ENCODE results near the gene MMP2. TPM values are rescaled to one million over a fixed set of nuclear protein-coding genes. Genes with fewer than 3 reads are reported as not detected.

Gene MMP2
- total RNA-seq, 1 experiment from 2014 or later = 61.3 TPM

DNA sequence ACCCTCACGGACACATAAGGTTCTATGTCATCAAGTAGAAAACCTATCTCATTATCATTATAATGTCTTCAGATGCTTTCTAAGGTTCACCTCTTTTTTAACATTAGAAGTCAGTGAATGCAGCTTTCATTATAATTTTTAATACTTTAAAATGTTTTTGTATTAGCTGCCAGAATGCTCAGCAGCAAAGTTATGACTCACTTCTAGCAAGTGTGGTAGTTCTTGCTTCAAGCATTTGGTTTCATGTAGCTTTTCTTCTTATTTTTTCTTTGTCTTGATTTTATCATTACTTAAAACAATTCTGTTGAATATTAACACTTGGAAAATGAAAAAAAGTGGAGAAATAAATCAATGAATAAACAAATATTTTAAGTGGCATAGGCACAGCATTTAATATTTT, 53.2 kb downstream of the MMP2 start (continued):
- TF ChIP-seq, protein P1, sequence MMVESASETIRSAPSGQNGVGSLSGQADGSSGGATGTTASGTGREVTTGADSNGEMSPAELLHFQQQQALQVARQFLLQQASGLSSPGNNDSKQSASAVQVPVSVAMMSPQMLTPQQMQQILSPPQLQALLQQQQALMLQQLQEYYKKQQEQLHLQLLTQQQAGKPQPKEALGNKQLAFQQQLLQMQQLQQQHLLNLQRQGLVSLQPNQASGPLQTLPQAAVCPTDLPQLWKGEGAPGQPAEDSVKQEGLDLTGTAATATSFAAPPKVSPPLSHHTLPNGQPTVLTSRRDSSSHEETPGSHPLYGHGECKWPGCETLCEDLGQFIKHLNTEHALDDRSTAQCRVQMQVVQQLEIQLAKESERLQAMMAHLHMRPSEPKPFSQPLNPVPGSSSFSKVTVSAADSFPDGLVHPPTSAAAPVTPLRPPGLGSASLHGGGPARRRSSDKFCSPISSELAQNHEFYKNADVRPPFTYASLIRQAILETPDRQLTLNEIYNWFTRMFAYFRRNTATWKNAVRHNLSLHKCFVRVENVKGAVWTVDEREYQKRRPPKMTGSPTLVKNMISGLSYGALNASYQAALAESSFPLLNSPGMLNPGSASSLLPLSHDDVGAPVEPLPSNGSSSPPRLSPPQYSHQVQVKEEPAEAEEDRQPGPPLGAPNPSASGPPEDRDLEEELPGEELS (CRISPR knock-in tag; IDR thresholded peaks at IDR 0.05) = no peak
- TF ChIP-seq, protein P2, sequence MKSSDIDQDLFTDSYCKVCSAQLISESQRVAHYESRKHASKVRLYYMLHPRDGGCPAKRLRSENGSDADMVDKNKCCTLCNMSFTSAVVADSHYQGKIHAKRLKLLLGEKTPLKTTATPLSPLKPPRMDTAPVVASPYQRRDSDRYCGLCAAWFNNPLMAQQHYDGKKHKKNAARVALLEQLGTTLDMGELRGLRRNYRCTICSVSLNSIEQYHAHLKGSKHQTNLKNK (CRISPR knock-in tag; IDR thresholded peaks at IDR 0.05) = no peak
- TF ChIP-seq SMAD3 (CRISPR knock-in tag; IDR thresholded peaks at IDR 0.05; ENCODE audit: borderline replicate concordance) (no peak), GTF2I (CRISPR knock-in tag; conservative IDR thresholded peaks at IDR 0.05) (no peak)

DNA sequence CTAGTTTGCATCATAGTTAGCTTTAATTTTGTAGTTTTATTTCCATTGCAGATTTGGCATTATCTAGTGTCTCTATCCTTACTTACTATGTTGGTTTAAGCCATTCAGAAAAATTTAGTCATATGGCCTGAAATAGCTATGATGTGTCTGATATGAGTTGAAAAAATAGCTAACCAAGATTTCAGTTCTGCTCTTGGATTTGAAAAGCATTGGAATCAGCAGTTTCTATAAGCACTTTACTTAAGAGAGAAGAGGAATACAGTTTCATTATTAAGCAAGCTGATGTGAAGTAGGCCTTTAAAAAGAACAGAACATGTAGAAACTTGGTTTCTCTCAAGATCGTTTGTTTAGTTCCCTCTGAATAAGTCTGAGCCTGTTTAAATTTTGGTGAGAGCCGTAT, 55.8 kb downstream of the MMP2 start:
- CTCF ChIA-PET = interaction anchor here (3.7 kb wide), 1 partner anchor 70 kb away, joined by 19 read pairs; no protein-coding TSS in a partner anchor
- H3K27me3 Mint-ChIP-seq (ENCODE audit: low read depth) = no peaks in the 10 kb centered on the region
- ATAC-seq = no peak
- no peak overlapping the region for H3K4me3 Mint-ChIP-seq
- 0 out of 2 replicates have a peak, but pooled peaks cover 4% of the 10 kb centered on the region for H3K4me1 Mint-ChIP-seq
- no peaks in the 10 kb centered on the region for H3K9me3 Mint-ChIP-seq
- POLR2A ChIA-PET = no interaction called here
- H3K36me3 Mint-ChIP-seq = no peaks in the 10 kb centered on the region
- no peak overlapping the region for H3K27ac Mint-ChIP-seq
- no peak for DNase-seq (ENCODE audit: low spot score)
- no peak for TF ChIP-seq CBFB (CRISPR knock-in tag; IDR thresholded peaks at IDR 0.05; ENCODE audit: low read depth)
- TF ChIP-seq, protein P3, sequence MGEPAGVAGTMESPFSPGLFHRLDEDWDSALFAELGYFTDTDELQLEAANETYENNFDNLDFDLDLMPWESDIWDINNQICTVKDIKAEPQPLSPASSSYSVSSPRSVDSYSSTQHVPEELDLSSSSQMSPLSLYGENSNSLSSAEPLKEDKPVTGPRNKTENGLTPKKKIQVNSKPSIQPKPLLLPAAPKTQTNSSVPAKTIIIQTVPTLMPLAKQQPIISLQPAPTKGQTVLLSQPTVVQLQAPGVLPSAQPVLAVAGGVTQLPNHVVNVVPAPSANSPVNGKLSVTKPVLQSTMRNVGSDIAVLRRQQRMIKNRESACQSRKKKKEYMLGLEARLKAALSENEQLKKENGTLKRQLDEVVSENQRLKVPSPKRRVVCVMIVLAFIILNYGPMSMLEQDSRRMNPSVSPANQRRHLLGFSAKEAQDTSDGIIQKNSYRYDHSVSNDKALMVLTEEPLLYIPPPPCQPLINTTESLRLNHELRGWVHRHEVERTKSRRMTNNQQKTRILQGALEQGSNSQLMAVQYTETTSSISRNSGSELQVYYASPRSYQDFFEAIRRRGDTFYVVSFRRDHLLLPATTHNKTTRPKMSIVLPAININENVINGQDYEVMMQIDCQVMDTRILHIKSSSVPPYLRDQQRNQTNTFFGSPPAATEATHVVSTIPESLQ (CRISPR knock-in tag; IDR thresholded peaks at IDR 0.05) = no peak

DNA sequence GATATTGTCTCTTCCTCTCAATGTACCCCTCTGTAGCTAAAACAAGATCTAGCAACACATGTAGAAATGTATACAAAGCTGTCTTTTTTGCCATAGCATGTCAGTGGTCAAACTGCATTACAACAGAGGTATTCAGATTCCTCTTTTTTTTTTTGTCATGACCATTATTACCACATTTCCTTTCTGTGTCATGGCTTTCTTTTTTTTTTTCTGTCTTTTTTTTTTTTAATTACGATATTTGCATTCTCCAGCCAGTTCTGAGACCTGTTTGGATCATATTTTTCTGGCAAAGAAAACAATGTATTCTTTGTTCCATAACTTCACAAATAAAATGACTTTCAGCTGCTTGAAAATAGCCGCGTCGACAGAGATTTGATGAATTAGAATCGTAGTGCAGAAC, 60.1 kb downstream of the MMP2 start:
- ChIA-PET POLR2A (interaction anchor here (0.7 kb wide), 1 partner anchor 132 kb away, joined by 3 read pairs; no protein-coding TSS in a partner anchor), CTCF (interaction anchor here (1.8 kb wide), 1 partner anchor 74 kb away, joined by 19 read pairs; no protein-coding TSS in a partner anchor)
- Mint-ChIP-seq H3K27me3 (ENCODE audit: low read depth) (no peaks in the 10 kb centered on the region), H3K36me3 (no peaks in the 10 kb centered on the region), H3K9me3 (no peaks in the 10 kb centered on the region), H3K27ac (no peak overlapping the region), H3K4me1 (0 out of 2 replicates have a peak, but pooled peaks cover 4% of the 10 kb centered on the region), H3K4me3 (no peak overlapping the region)
- DNase-seq (ENCODE audit: low spot score) = no peak
- no peak for ATAC-seq
- TF ChIP-seq NR2C2 (CRISPR knock-in tag; IDR thresholded peaks at IDR 0.05) = no peak
- TF ChIP-seq, protein P4, sequence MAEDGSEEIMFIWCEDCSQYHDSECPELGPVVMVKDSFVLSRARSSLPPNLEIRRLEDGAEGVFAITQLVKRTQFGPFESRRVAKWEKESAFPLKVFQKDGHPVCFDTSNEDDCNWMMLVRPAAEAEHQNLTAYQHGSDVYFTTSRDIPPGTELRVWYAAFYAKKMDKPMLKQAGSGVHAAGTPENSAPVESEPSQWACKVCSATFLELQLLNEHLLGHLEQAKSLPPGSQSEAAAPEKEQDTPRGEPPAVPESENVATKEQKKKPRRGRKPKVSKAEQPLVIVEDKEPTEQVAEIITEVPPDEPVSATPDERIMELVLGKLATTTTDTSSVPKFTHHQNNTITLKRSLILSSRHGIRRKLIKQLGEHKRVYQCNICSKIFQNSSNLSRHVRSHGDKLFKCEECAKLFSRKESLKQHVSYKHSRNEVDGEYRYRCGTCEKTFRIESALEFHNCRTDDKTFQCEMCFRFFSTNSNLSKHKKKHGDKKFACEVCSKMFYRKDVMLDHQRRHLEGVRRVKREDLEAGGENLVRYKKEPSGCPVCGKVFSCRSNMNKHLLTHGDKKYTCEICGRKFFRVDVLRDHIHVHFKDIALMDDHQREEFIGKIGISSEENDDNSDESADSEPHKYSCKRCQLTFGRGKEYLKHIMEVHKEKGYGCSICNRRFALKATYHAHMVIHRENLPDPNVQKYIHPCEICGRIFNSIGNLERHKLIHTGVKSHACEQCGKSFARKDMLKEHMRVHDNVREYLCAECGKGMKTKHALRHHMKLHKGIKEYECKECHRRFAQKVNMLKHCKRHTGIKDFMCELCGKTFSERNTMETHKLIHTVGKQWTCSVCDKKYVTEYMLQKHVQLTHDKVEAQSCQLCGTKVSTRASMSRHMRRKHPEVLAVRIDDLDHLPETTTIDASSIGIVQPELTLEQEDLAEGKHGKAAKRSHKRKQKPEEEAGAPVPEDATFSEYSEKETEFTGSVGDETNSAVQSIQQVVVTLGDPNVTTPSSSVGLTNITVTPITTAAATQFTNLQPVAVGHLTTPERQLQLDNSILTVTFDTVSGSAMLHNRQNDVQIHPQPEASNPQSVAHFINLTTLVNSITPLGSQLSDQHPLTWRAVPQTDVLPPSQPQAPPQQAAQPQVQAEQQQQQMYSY (CRISPR knock-in tag; IDR thresholded peaks at IDR 0.05) = no peak
- no peak for TF ChIP-seq SOX15 (CRISPR knock-in tag; IDR thresholded peaks at IDR 0.05)
- TF ChIP-seq, protein P5, sequence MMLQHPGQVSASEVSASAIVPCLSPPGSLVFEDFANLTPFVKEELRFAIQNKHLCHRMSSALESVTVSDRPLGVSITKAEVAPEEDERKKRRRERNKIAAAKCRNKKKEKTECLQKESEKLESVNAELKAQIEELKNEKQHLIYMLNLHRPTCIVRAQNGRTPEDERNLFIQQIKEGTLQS (CRISPR knock-in tag; conservative IDR thresholded peaks at IDR 0.05) = no peak
- TF ChIP-seq, protein P6, sequence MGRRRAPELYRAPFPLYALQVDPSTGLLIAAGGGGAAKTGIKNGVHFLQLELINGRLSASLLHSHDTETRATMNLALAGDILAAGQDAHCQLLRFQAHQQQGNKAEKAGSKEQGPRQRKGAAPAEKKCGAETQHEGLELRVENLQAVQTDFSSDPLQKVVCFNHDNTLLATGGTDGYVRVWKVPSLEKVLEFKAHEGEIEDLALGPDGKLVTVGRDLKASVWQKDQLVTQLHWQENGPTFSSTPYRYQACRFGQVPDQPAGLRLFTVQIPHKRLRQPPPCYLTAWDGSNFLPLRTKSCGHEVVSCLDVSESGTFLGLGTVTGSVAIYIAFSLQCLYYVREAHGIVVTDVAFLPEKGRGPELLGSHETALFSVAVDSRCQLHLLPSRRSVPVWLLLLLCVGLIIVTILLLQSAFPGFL (CRISPR knock-in tag; IDR thresholded peaks at IDR 0.05; ENCODE audit: borderline replicate concordance) = no peak
- TF ChIP-seq ZNF138 (CRISPR knock-in tag; conservative IDR thresholded peaks at IDR 0.05) = no peak
- no peak for TF ChIP-seq ZNF232 (CRISPR knock-in tag; IDR thresholded peaks at IDR 0.05)
- no peak for TF ChIP-seq ZNF396 (CRISPR knock-in tag; IDR thresholded peaks at IDR 0.05; ENCODE audit: borderline replicate concordance)
- TF ChIP-seq, protein P7, sequence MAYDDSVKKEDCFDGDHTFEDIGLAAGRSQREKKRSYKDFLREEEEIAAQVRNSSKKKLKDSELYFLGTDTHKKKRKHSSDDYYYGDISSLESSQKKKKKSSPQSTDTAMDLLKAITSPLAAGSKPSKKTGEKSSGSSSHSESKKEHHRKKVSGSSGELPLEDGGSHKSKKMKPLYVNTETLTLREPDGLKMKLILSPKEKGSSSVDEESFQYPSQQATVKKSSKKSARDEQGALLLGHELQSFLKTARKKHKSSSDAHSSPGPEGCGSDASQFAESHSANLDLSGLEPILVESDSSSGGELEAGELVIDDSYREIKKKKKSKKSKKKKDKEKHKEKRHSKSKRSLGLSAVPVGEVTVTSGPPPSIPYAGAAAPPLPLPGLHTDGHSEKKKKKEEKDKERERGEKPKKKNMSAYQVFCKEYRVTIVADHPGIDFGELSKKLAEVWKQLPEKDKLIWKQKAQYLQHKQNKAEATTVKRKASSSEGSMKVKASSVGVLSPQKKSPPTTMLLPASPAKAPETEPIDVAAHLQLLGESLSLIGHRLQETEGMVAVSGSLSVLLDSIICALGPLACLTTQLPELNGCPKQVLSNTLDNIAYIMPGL (CRISPR knock-in tag; IDR thresholded peaks at IDR 0.05) = no peak
- TF ChIP-seq RELA (CRISPR knock-in tag; IDR thresholded peaks at IDR 0.05; ENCODE audit: borderline replicate concordance) = no peak
- TF ChIP-seq, protein P8, sequence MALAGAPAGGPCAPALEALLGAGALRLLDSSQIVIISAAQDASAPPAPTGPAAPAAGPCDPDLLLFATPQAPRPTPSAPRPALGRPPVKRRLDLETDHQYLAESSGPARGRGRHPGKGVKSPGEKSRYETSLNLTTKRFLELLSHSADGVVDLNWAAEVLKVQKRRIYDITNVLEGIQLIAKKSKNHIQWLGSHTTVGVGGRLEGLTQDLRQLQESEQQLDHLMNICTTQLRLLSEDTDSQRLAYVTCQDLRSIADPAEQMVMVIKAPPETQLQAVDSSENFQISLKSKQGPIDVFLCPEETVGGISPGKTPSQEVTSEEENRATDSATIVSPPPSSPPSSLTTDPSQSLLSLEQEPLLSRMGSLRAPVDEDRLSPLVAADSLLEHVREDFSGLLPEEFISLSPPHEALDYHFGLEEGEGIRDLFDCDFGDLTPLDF (CRISPR knock-in tag; IDR thresholded peaks at IDR 0.05) = no peak
- no peak for TF ChIP-seq ZNF416 (CRISPR knock-in tag; IDR thresholded peaks at IDR 0.05)
- TF ChIP-seq, protein P2 (CRISPR knock-in tag; IDR thresholded peaks at IDR 0.05) = no peak

Measured in WTC11 (cell line).